SK-N-MC (cell line): ENCODE data around the gene TEX22.

Source experiments
- EZH2 ChIP-seq: fragments of 200-600 bp; sonication (generic); IDR thresholded peaks from one replicate; pipeline ENCODE4 v1.6.1; 2017; ENCODE audit warnings: antibody characterized with exemption
- POLR2AphosphoS5 ChIP-seq: IDR thresholded peaks from 2 replicates; pipeline ENCODE4 v1.6.1; 2012; ENCODE audit warnings: mild to moderate bottlenecking, low read depth, low read length, borderline replicate concordance

GRCh38 chr14:105350450-105351244, 47.7 kb upstream of the TEX22 start:
- TF ChIP-seq POLR2AphosphoS5: no peak
- no peak for TF ChIP-seq EZH2
